Gastrocnemius medialis (tissue), 4 donors: ENCODE data around the gene CACNA2D1.

Experiments used
- POLR2A ChIP-seq, 2 donors: fragments of 450-650 bp; IDR thresholded peaks; one replicate each; pipeline ENCODE4 v1.6.1; 2017; ENCODE audit warnings: antibody characterized with exemption in 2 of 2, mild to moderate bottlenecking in 2 of 2, moderate library complexity in 2 of 2
- TF ChIP-seq, protein P1 (sequence below), 5 experiments: fragments of 450-650 bp in 3 of 5; fragments of 200-600 bp in 2 of 5; sonication (generic) in 2 of 5; IDR thresholded peaks in 4 of 5; conservative IDR thresholded peaks in 1 of 5; 1 replicate in 4 of 5; 2 replicates in 1 of 5; pipeline ENCODE4 v1.5.1; 2016 to 2019; ENCODE audit warnings: antibody characterized with exemption in 5 of 5, mild to moderate bottlenecking in 3 of 5, moderate library complexity in 3 of 5

DNA sequence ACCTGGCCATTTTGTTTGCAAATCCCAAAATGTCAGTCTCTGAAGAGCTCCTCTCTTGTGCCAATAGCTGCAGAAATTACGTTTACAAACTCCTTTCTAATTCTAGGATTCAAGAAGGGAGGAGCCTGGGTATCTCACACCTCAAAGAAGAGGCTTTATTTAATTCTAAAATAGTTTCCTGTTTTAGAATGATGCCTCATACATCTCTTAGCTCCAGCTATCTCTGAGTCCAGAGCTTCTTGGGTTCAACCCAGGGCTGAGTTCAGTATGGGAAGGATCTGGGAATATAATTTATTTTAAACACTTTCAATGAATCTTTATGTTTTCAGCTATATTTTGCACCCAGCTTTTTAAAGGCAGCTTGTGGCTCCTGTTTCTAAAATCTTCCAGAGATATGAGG lies 150.1 kb downstream of the CACNA2D1 start:
- TF ChIP-seq, protein P1, sequence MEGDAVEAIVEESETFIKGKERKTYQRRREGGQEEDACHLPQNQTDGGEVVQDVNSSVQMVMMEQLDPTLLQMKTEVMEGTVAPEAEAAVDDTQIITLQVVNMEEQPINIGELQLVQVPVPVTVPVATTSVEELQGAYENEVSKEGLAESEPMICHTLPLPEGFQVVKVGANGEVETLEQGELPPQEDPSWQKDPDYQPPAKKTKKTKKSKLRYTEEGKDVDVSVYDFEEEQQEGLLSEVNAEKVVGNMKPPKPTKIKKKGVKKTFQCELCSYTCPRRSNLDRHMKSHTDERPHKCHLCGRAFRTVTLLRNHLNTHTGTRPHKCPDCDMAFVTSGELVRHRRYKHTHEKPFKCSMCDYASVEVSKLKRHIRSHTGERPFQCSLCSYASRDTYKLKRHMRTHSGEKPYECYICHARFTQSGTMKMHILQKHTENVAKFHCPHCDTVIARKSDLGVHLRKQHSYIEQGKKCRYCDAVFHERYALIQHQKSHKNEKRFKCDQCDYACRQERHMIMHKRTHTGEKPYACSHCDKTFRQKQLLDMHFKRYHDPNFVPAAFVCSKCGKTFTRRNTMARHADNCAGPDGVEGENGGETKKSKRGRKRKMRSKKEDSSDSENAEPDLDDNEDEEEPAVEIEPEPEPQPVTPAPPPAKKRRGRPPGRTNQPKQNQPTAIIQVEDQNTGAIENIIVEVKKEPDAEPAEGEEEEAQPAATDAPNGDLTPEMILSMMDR (IDR thresholded peaks at IDR 0.05 in 4 of 5, conservative IDR thresholded peaks at IDR 0.05 in 1 of 5): no peak
- TF ChIP-seq POLR2A (IDR thresholded peaks at IDR 0.05): no peak
